ENCODE measurements around the gene NUDT22. TPM values are rescaled to one million over a fixed set of nuclear protein-coding genes. Genes with fewer than 3 reads are reported as not detected.

Gene NUDT22
- polyA plus RNA-seq, 2 of the 4 experiments (the other 2 are of a cell fraction) = 21.5 to 33.2 TPM

DNA sequence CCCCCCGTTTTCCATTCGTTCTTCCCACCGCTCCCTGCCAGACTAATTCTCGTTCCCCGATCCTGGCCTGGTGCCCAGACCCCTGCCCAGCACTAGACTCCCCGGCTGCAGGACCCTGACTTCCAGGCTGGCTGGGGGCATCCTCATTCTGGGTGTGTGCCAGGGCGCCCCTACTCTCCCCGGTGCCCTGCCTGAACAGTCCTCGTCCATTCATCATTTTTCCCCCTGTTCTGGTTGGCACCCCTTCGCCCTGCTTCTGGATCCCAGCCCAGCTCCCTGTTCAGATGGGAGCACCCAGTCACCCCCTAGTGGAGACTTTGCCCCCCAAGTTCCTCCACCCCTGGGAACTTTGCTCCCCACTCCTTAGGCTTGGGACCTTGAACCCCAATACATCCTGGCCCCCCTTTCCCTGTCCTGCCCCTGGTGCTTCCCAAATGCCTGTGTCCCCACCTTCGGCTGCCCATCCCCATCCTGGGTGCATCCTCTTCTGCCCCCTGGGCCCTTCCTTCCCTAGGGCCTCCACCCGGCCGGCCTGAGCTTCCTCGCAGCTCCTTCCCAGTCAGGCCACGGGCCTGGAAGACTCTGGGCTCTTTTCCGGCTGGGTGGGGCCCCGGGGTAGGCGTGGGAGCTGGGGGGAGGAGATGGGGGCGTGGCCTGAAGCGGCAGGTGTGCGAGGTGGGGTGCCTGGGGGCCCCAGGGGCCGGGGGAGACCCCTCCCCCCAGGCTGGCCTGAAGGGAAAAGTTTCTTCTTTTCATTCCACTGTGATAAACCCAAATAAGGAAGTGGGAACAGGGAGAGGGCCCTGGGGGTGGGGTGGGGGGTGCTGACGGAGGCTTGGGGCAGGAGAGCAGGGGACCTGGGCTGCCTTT, 26.2 kb downstream of the NUDT22 start (continued):
- TF ChIP-seq, protein P1, sequence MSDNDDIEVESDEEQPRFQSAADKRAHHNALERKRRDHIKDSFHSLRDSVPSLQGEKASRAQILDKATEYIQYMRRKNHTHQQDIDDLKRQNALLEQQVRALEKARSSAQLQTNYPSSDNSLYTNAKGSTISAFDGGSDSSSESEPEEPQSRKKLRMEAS (IDR thresholded peaks at IDR 0.05) = 0 out of 2 replicates have a peak, but pooled peaks have one; percentile 24
- TF ChIP-seq TFCP2L1 (CRISPR knock-in tag; IDR thresholded peaks at IDR 0.05) (no peak), TP53 (CRISPR knock-in tag; IDR thresholded peaks at IDR 0.05) (no peak), CEBPB (IDR thresholded peaks at IDR 0.05) (no peak), SREBF2 (IDR thresholded peaks at IDR 0.05) (no peak)

DNA sequence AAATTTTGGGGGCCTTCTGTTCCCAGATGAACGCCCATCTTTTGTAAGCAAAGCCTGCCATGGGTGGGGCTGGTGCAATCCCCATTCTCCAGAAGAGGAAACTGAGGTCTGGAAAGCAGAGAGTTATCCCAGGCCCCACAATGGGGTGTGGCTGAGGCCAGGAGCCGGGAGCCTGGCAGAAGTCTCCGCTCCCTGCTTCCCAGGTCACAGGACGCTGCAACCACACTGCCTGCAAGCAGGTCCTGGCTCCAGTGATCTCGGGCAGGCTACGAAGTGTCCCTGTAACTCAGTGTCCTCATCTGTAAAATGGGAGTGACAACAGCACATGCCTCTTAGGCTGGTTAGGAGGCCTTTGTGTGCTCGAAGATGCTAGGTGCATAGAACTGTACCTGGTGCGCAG, 27.0 kb downstream of the NUDT22 start:
- POLR2A ChIA-PET = interaction anchor here (1.5 kb wide), 1 partner anchor 12 kb away, joined by 5 read pairs; the partner anchor contains the start of gene FKBP2
- ATAC-seq = no peak
- Histone ChIP-seq H3K4me2 (peak overlapping the region; percentile 98), H3K9me3 (no peaks in the 10 kb centered on the region), H3K4me3 (no peak overlapping the region), H3K27ac (peak overlapping the region in 1 of 2 experiments; percentile 94; a peak in 3 of 6 replicates), H3K4me1 (peaks cover 27% of the 10 kb centered on the region)
- CTCF ChIA-PET = interaction anchor here (0.5 to 12.2 kb wide), 7 partner anchors 12 to 1436 kb away, joined by 4 to 220 read pairs (median 14); partner anchors contain the start of genes CATSPERZ, ESRRA and KCNK4
- DNase-seq (ENCODE audit: low read depth in 1 of 2, low spot score in 1 of 2) = no peak
- WGBS (ENCODE audit: missing lambda C conversion rate) = 66% methylated on average over 8 of the region's 8 CpGs
- TF ChIP-seq, protein P2, sequence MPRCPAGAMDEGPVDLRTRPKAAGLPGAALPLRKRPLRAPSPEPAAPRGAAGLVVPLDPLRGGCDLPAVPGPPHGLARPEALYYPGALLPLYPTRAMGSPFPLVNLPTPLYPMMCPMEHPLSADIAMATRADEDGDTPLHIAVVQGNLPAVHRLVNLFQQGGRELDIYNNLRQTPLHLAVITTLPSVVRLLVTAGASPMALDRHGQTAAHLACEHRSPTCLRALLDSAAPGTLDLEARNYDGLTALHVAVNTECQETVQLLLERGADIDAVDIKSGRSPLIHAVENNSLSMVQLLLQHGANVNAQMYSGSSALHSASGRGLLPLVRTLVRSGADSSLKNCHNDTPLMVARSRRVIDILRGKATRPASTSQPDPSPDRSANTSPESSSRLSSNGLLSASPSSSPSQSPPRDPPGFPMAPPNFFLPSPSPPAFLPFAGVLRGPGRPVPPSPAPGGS (IDR thresholded peaks at IDR 0.05) = no peak
- peak; percentile 74; the same call in 1 of the 2 replicates for TF ChIP-seq KDM1A (IDR thresholded peaks at IDR 0.05; ENCODE audit: low read depth)
- no peak for FAIRE-seq

DNA sequence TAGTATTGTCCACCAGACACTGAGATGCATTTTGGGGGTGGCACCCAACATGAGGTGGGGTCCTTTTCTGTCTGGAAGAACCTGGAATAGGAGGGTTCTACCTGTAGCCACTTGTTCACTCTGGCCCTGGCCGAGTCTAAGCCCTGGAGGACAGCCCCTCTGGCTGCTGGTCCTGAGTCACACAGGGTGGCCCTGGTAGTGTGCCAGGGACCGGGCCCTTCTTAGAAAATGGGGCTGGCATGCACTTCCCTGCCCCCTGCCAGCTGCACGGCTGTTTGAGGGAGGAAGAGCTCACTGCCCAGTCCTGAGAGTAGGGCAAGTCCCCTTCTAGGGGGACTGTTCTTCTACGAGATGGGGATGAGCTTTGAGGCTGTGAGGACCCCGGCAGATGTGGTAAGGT, 27.4 kb downstream of the NUDT22 start:
- POLR2A ChIA-PET = no interaction called here
- peak overlapping the region; percentile 98; the same call in 2 of the 3 replicates for H3K4me2 ChIP-seq
- FAIRE-seq (no peak), DNase-seq (ENCODE audit: low read depth in 1 of 2, low spot score in 1 of 2) (no peak), ATAC-seq (no peak)
- H3K4me3 ChIP-seq = no peak overlapping the region
- 65% methylated on average over 5 of the region's 5 CpGs for WGBS (ENCODE audit: missing lambda C conversion rate)
- no peak for TF ChIP-seq RCOR1 (IDR thresholded peaks at IDR 0.05; ENCODE audit: low read depth, low read length)
- TF ChIP-seq ZNF302 (CRISPR knock-in tag; IDR thresholded peaks at IDR 0.05) = no peak
- no peak for TF ChIP-seq POLR2A (IDR thresholded peaks at IDR 0.05; ENCODE audit: low read length)
- no peak for TF ChIP-seq EP300 (IDR thresholded peaks at IDR 0.05)
- no peak for TF ChIP-seq RARB (CRISPR knock-in tag; IDR thresholded peaks at IDR 0.05)
- no peak for TF ChIP-seq HOXB5 (CRISPR knock-in tag; IDR thresholded peaks at IDR 0.05)
- no peak for TF ChIP-seq JUN (IDR thresholded peaks at IDR 0.05)
- TF ChIP-seq ZC3H11A (IDR thresholded peaks at IDR 0.05) = no peak
- TF ChIP-seq FOXS1 (CRISPR knock-in tag; IDR thresholded peaks at IDR 0.05) = no peak
- TF ChIP-seq, protein P3, sequence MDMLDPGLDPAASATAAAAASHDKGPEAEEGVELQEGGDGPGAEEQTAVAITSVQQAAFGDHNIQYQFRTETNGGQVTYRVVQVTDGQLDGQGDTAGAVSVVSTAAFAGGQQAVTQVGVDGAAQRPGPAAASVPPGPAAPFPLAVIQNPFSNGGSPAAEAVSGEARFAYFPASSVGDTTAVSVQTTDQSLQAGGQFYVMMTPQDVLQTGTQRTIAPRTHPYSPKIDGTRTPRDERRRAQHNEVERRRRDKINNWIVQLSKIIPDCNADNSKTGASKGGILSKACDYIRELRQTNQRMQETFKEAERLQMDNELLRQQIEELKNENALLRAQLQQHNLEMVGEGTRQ (IDR thresholded peaks at IDR 0.05) = no peak
- TF ChIP-seq, protein P2 (IDR thresholded peaks at IDR 0.05) = no peak
- no peak for TF ChIP-seq FOSL2 (IDR thresholded peaks at IDR 0.05)
- no peak for TF ChIP-seq FOSL2 (CRISPR knock-in tag; IDR thresholded peaks at IDR 0.05)
- CTCF ChIA-PET = interaction anchor here (1.2 to 6.4 kb wide), 3 partner anchors 15 to 49 kb away, joined by 3 to 76 read pairs (median 4); partner anchors contain the start of genes CATSPERZ and ESRRA
- no peaks in the 10 kb centered on the region for H3K9me3 ChIP-seq
- no peak overlapping the region for H3K27ac ChIP-seq
- H3K4me1 ChIP-seq = peaks cover 24% of the 10 kb centered on the region
